Transverse colon (tissue), 4 donors: ENCODE data around the gene WASF2. TPM values are rescaled to one million over a fixed set of nuclear protein-coding genes. Genes with fewer than 3 reads are reported as not detected.

Experiments
- DNase-seq: peaks from one replicate; pipeline ENCODE4 v3.0.0-alpha.2; 2019
- H3K27ac ChIP-seq, 4 donors: fragments of 200-600 bp; sonication (generic); 2 replicates each; pipeline ENCODE4 v1.5.1; 2016 to 2018; ENCODE audit warnings: inconsistent platforms in 4 of 4
- H3K27me3 ChIP-seq: fragments of 200-600 bp; sonication (generic); 2 replicates; pipeline ENCODE4 v1.5.1; 2017; ENCODE audit warnings: inconsistent platforms
- H3K36me3 ChIP-seq, 4 donors: fragments of 200-600 bp; sonication (generic); 2 replicates each; pipeline ENCODE4 v1.5.1; 2017 to 2019; ENCODE audit warnings: inconsistent platforms in 4 of 4
- H3K4me1 ChIP-seq, 4 donors: fragments of 200-600 bp; sonication (generic); 2 replicates each; pipeline ENCODE4 v1.5.1; 2017 to 2020; ENCODE audit warnings: inconsistent platforms in 4 of 4
- H3K4me3 ChIP-seq, 4 donors: fragments of 200-600 bp; sonication (generic); 1 replicate in 1 of 4; 2 replicates in 3 of 4; pipeline versions ENCODE4 v1.5.1 to v1.6.1; 2017 to 2019; ENCODE audit warnings: inconsistent platforms in 4 of 4
- H3K9me3 ChIP-seq, 2 donors: fragments of 200-600 bp; sonication (generic); 2 replicates each; pipeline ENCODE4 v1.5.1; 2017 to 2019; ENCODE audit warnings: inconsistent platforms in 2 of 2
- CTCF ChIP-seq, 5 experiments: fragments of 200-600 bp in 3 of 5; fragments of 450-650 bp in 2 of 5; sonication (generic) in 3 of 5; IDR thresholded peaks; 1 replicate in 2 of 5; 2 replicates in 3 of 5; pipeline ENCODE4 v1.5.1; 2016 to 2017; ENCODE audit warnings: antibody characterized with exemption in 5 of 5, inconsistent platforms in 3 of 5, mild to moderate bottlenecking in 2 of 5, moderate library complexity in 1 of 5
- EP300 ChIP-seq: sonication (generic); formaldehyde crosslinking; IDR thresholded peaks from one replicate; pipeline ENCODE4 v1.6.1; 2017; ENCODE audit warnings: antibody characterized with exemption, low read depth
- POLR2A ChIP-seq: fragments of 450-650 bp; IDR thresholded peaks from one replicate; pipeline ENCODE4 v1.6.1; 2016; ENCODE audit warnings: antibody characterized with exemption, mild to moderate bottlenecking, moderate library complexity
- POLR2AphosphoS5 ChIP-seq, 3 donors: sonication (generic); formaldehyde crosslinking; IDR thresholded peaks; one replicate each; pipeline ENCODE4 v1.6.1; 2016; ENCODE audit warnings: antibody characterized with exemption in 3 of 3
- WGBS, 2 donors: methylation state at CpG; one replicate each; pipeline ENCODE4 v1.1.5; 2018; ENCODE audit warnings: low coverage in 1 of 2; 5-methylcytosine and 5-hydroxymethylcytosine counted together
- in situ Hi-C, 4 donors: fragments of 200-750 bp; cut with MboI; loops; one replicate each; pipeline versions ENCODE4 v1.15.0 to v1.15.1; 2017; ENCODE audit warnings: low sequenced_read_pairs in 3 of 4, low pct_ligation_motif_present in 1 of 4, low pct_unique_long_range_greater_than_20kb in 1 of 4
- intact Hi-C: fragments of 100-400 bp; cut with DNase I; formaldehyde crosslinking; loops from one replicate; pipeline ENCODE4 v1.15.1; 2023; ENCODE audit warnings: low total_unique reads
- total RNA-seq, 4 donors: library from RNA; depleted of rRNA; stranded (reverse); fragments of >200 nt; gene quantifications; one replicate each; pipeline ENCODE4 v1.1.0, GENCODE V29; 2016

The WASF2 gene
- total RNA-seq, 4 donors from 2014 or later = 34.6 to 114 (median 60.9) TPM

GRCh38 chr1:27515626-27516025, 25.7 kb upstream of the WASF2 start:
- Histone ChIP-seq H3K4me1 (peaks cover 16 to 47% (median 31%) of the 10 kb centered on the region in 4 donors), H3K36me3 (no peaks in the 10 kb centered on the region), H3K27ac (no peak overlapping the region), H3K9me3 (no peaks in the 10 kb centered on the region), H3K27me3 (no peaks in the 10 kb centered on the region), H3K4me3 (no peak overlapping the region)
- intact Hi-C loops = loop anchor here (5.0 kb wide), 1 partner anchor 1218 kb away; no protein-coding TSS in a partner anchor
- TF ChIP-seq POLR2A (no peak), POLR2AphosphoS5 (IDR thresholded peaks at IDR 0.05) (no peak), EP300 (no peak), CTCF (IDR thresholded peaks at IDR 0.05) (no peak)
- in situ Hi-C loops = no loop called here
- 98% methylated on average over 3 of the region's 3 CpGs; no CpG with 5 or more reads in 1 of the 2 donors for WGBS, 2 donors
- no peak for DNase-seq

GRCh38 chr1:27513958-27514357, 24.0 kb upstream of the WASF2 start:
- H3K27ac ChIP-seq = no peak overlapping the region
- TF ChIP-seq POLR2AphosphoS5 (IDR thresholded peaks at IDR 0.05) (no peak), CTCF (IDR thresholded peaks at IDR 0.05) (no peak), POLR2A (no peak), EP300 (no peak)
- H3K9me3 ChIP-seq = no peaks in the 10 kb centered on the region
- no peaks in the 10 kb centered on the region for H3K27me3 ChIP-seq
- no peak for DNase-seq
- H3K4me1 ChIP-seq = peaks cover 6 to 45% (median 28%) of the 10 kb centered on the region in 4 donors
- WGBS, 2 donors = 60 to 68% methylated on average over 2 to 7 of the region's 7 CpGs
- no peaks in the 10 kb centered on the region for H3K36me3 ChIP-seq
- in situ Hi-C loops = no loop called here
- intact Hi-C loops = no loop called here
- no peak overlapping the region for H3K4me3 ChIP-seq

- intact Hi-C loops (no loop called here), in situ Hi-C loops (no loop called here)
- Histone ChIP-seq H3K4me1 (peaks cover 6 to 42% (median 26%) of the 10 kb centered on the region in 4 donors), H3K36me3 (no peaks in the 10 kb centered on the region), H3K27me3 (no peaks in the 10 kb centered on the region), H3K27ac (no peak overlapping the region), H3K4me3 (no peak overlapping the region), H3K9me3 (no peaks in the 10 kb centered on the region)
- no peak for TF ChIP-seq POLR2A
- TF ChIP-seq EP300 = no peak
- no peak for TF ChIP-seq POLR2AphosphoS5 (IDR thresholded peaks at IDR 0.05)
- no peak for TF ChIP-seq CTCF (IDR thresholded peaks at IDR 0.05)
- no peak for DNase-seq
- WGBS, 2 donors = 80 to 82% methylated on average over 3 to 5 of the region's 5 CpGs
Observed at GRCh38 chr1:27513528-27513927, 23.6 kb upstream of the WASF2 start.

GRCh38 chr1:27509127-27510080, 19.4 kb upstream of the WASF2 start:
- TF ChIP-seq POLR2A (no peak), EP300 (no peak), CTCF (IDR thresholded peaks at IDR 0.05) (no peak)
- WGBS, 2 donors = 14 to 54% methylated on average over 1 to 9 of the region's 9 CpGs
- intact Hi-C loops (no loop called here), in situ Hi-C loops (no loop called here)
- Histone ChIP-seq H3K27ac (peak overlapping the region; percentile 49 to 68 (median 59)), H3K27me3 (no peaks in the 10 kb centered on the region), H3K9me3 (no peaks in the 10 kb centered on the region), H3K4me1 (peaks cover 6 to 36% (median 22%) of the 10 kb centered on the region in 4 donors), H3K4me3 (no peak overlapping the region), H3K36me3 (no peaks in the 10 kb centered on the region)
- peak; percentile 77 for DNase-seq
